H1 (cell line): ENCODE results near the gene SCN4A. TPM values are rescaled to one million over a fixed set of nuclear protein-coding genes. Genes with fewer than 3 reads are reported as not detected.

Experiments used
- CTCF ChIA-PET: fragments of 300-600 bp; sonication (Branson Sonifier 250); formaldehyde crosslinking; loops from one replicate; lab custom pipeline; 2021; ENCODE audit not compliant: partially characterized antibody; lab: Charles Lee
- POLR2A ChIA-PET: fragments of 300-600 bp; sonication (Branson Sonifier 250); formaldehyde crosslinking; loops from one replicate; lab custom pipeline; 2021; ENCODE audit warnings: inconsistent platforms; ENCODE audit not compliant: partially characterized antibody; lab: Charles Lee
- DNase-seq, 2 experiments: peaks; one replicate each; pipeline versions ENCODE4 v3.0.0 to v3.0.0-alpha.2; 2010 to 2022; ENCODE audit warnings: low spot score in 2 of 2, low read depth in 1 of 2, mixed read lengths in 1 of 2
- FAIRE-seq: peaks from 2 replicates; lab custom pipeline; 2011; peaks lifted over from hg19 to GRCh38; lab: Jason Lieb, UNC
- H2AFZ ChIP-seq: 2 replicates; pipeline ENCODE4 v1.8.1; 2012; ENCODE audit warnings: low read length, inconsistent platforms
- H2AK5ac ChIP-seq: 2 replicates; pipeline ENCODE4 v1.6.1; 2013; ENCODE audit warnings: low read depth, low read length
- H2BK120ac ChIP-seq: replicated peaks from 2 replicates; pipeline ENCODE3; 2013; ENCODE audit warnings: low read depth, low read length, inconsistent platforms
- H2BK12ac ChIP-seq: 2 replicates; pipeline ENCODE4 v1.6.1; 2013; ENCODE audit warnings: low read depth, low read length
- H2BK15ac ChIP-seq: 2 replicates; pipeline ENCODE4 v1.6.1; 2013; ENCODE audit warnings: low read length
- H2BK20ac ChIP-seq: 2 replicates; pipeline ENCODE4 v1.6.1; 2013; ENCODE audit warnings: low read length
- H2BK5ac ChIP-seq: 2 replicates; pipeline ENCODE4 v1.6.1; 2013; ENCODE audit warnings: low read depth, low read length
- H3K14ac ChIP-seq: 2 replicates; pipeline ENCODE4 v1.6.1; 2013; ENCODE audit warnings: inconsistent platforms; ENCODE audit not compliant: insufficient read length
- H3K18ac ChIP-seq: 2 replicates; pipeline ENCODE4 v1.6.1; 2013; ENCODE audit warnings: low read length; ENCODE audit errors: extremely low read depth
- H3K23ac ChIP-seq: 2 replicates; pipeline ENCODE4 v1.6.1; 2013; ENCODE audit warnings: inconsistent platforms; ENCODE audit not compliant: insufficient read length
- H3K23me2 ChIP-seq: 2 replicates; pipeline ENCODE4 v1.6.1; 2013; ENCODE audit warnings: low read depth, low read length
- H3K27ac ChIP-seq: 2 replicates; pipeline ENCODE4 v1.6.1; 2011; ENCODE audit warnings: low read depth, low read length, inconsistent platforms
- H3K27me3 ChIP-seq, 4 experiments: replicated peaks in 1 of 4; 1 replicate in 1 of 4; 2 replicates in 3 of 4; pipeline versions ENCODE4 v1.6.1 to v1.8.1; 2011 to 2013; ENCODE audit warnings: low read length in 3 of 4, mild to moderate bottlenecking in 3 of 4, inconsistent platforms in 2 of 4, mixed read lengths in 2 of 4, moderate library complexity in 1 of 4; ENCODE audit not compliant: control insufficient read depth in 3 of 4, insufficient read depth in 3 of 4; ENCODE audit errors: extremely low read depth in 1 of 4
- H3K36me3 ChIP-seq, 4 experiments: 2 replicates each; pipeline versions ENCODE4 v1.6.1 to v1.8.1; 2011 to 2013; ENCODE audit warnings: mild to moderate bottlenecking in 4 of 4, low read length in 3 of 4, moderate library complexity in 2 of 4, control low read depth in 1 of 4, inconsistent platforms in 1 of 4; ENCODE audit not compliant: insufficient read depth in 4 of 4, control insufficient read depth in 2 of 4
- H3K4ac ChIP-seq: replicated peaks from 2 replicates; pipeline ENCODE3; 2013; ENCODE audit warnings: low read length, low read depth, mixed read lengths, inconsistent platforms; ENCODE audit not compliant: insufficient read length
- H3K4me1 ChIP-seq, 4 experiments: replicated peaks in 1 of 4; 1 replicate in 1 of 4; 2 replicates in 3 of 4; pipeline versions ENCODE4 v1.6.1 to v1.8.1; 2011 to 2013; ENCODE audit warnings: low read length in 3 of 4, inconsistent platforms in 2 of 4, mixed read lengths in 1 of 4; ENCODE audit not compliant: insufficient read depth in 4 of 4, control insufficient read depth in 3 of 4
- H3K4me2 ChIP-seq, 2 experiments: 2 replicates each; pipeline versions ENCODE4 v1.6.1 to v1.8.1; 2011 to 2013; ENCODE audit warnings: low read depth in 2 of 2, low read length in 2 of 2, control low read depth in 1 of 2, inconsistent platforms in 1 of 2, mild to moderate bottlenecking in 1 of 2; ENCODE audit not compliant: insufficient read depth in 1 of 2
- H3K4me3 ChIP-seq, 4 experiments: fragments of 200-600, 300-600 bp in 1 of 4; sonication (generic), shearing (Covaris generic), sonication (Bioruptor Twin) in 1 of 4; 2 replicates each; pipeline versions ENCODE4 v1.5.1 to v1.8.1; 2011 to 2016; ENCODE audit warnings: low read length in 4 of 4, low read depth in 3 of 4, control low read depth in 2 of 4, inconsistent platforms in 2 of 4, mild to moderate bottlenecking in 2 of 4, mixed read lengths in 1 of 4, moderate library complexity in 1 of 4; ENCODE audit not compliant: insufficient read depth in 2 of 4; ENCODE audit errors: extremely low read depth in 1 of 4
- H3K56ac ChIP-seq: replicated peaks from 2 replicates; pipeline ENCODE3; 2013; ENCODE audit warnings: low read depth, mild to moderate bottlenecking, mixed read lengths, low read length, inconsistent platforms; ENCODE audit not compliant: insufficient read length
- H3K79me1 ChIP-seq: 2 replicates; pipeline ENCODE4 v1.6.1; 2013; ENCODE audit warnings: low read depth, low read length, control low read depth
- H3K79me2 ChIP-seq, 2 experiments: 2 replicates each; pipeline versions ENCODE4 v1.6.1 to v1.8.1; 2012 to 2013; ENCODE audit warnings: low read length in 2 of 2, mild to moderate bottlenecking in 2 of 2, inconsistent platforms in 1 of 2; ENCODE audit not compliant: insufficient read depth in 2 of 2, control insufficient read depth in 1 of 2
- H3K9ac ChIP-seq, 4 experiments: replicated peaks in 1 of 4; 1 replicate in 1 of 4; 2 replicates in 3 of 4; pipeline versions ENCODE4 v1.6.1 to v1.8.1; 2011 to 2013; ENCODE audit warnings: low read depth in 3 of 4, low read length in 3 of 4, control low read depth in 2 of 4, mild to moderate bottlenecking in 2 of 4, moderate library complexity in 2 of 4, inconsistent platforms in 1 of 4; ENCODE audit errors: extremely low read depth in 1 of 4
- H3K9me3 ChIP-seq, 2 experiments: 2 replicates each; pipeline versions ENCODE4 v1.6.1 to v1.8.1; 2012 to 2013; ENCODE audit warnings: mild to moderate bottlenecking in 2 of 2, moderate library complexity in 2 of 2, control low read depth in 1 of 2, inconsistent platforms in 1 of 2, low read depth in 1 of 2, low read length in 1 of 2, mixed read lengths in 1 of 2; ENCODE audit not compliant: insufficient read depth in 2 of 2
- H4K20me1 ChIP-seq, 2 experiments: replicated peaks in 1 of 2; 2 replicates each; pipeline versions ENCODE3 to v1.8.1; 2011 to 2013; ENCODE audit warnings: inconsistent platforms in 2 of 2, low read length in 2 of 2, mild to moderate bottlenecking in 1 of 2; ENCODE audit not compliant: insufficient read depth in 2 of 2, control insufficient read depth in 1 of 2
- H4K5ac ChIP-seq: 2 replicates; pipeline ENCODE4 v1.6.1; 2013; ENCODE audit warnings: low read length, low read depth, mixed read lengths, inconsistent platforms; ENCODE audit not compliant: insufficient read length
- H4K8ac ChIP-seq: 2 replicates; pipeline ENCODE4 v1.8.0; 2013; ENCODE audit warnings: mild to moderate bottlenecking, moderate library complexity, low read length, inconsistent platforms; ENCODE audit not compliant: insufficient read depth; ENCODE audit errors: extremely low read depth
- H4K91ac ChIP-seq: replicated peaks from 2 replicates; pipeline ENCODE3; 2013; ENCODE audit warnings: low read length, mixed read lengths, inconsistent platforms; ENCODE audit not compliant: insufficient read length
- BACH1 ChIP-seq: IDR thresholded peaks from 2 replicates; pipeline ENCODE4 v1.6.1; 2012; ENCODE audit warnings: low read length, improper control_type of control experiment
- BRCA1 ChIP-seq: IDR thresholded peaks from 2 replicates; pipeline ENCODE4 v1.6.1; 2012; ENCODE audit warnings: low read depth, low read length, improper control_type of control experiment
- MAFK ChIP-seq: IDR thresholded peaks from 2 replicates; pipeline ENCODE4 v1.6.1; 2012; ENCODE audit warnings: low read depth, mild to moderate bottlenecking, improper control_type of control experiment, low read length
- SP2 ChIP-seq: IDR thresholded peaks from 2 replicates; pipeline ENCODE4 v1.6.1; 2012; ENCODE audit warnings: mild to moderate bottlenecking, low read length, inconsistent platforms
- ZNF274 ChIP-seq: IDR thresholded peaks from 2 replicates; pipeline ENCODE4 v1.7.0; 2012; ENCODE audit warnings: low read length, borderline replicate concordance; ENCODE audit errors: extremely low read depth
- WGBS, 2 experiments: shearing (Covaris generic) in 1 of 2; methylation state at CpG; one replicate each; pipeline versions ENCODE4 v1.1.6 to v1.1.7; 2013 to 2015; ENCODE audit warnings: low lambda C conversion rate in 2 of 2, mixed read lengths in 2 of 2, inconsistent platforms in 1 of 2, low coverage in 1 of 2, missing lambda C conversion rate in 1 of 2; ENCODE audit not compliant: insufficient replicate concordance in 2 of 2, insufficient coverage in 1 of 2, insufficient read length in 1 of 2; ENCODE audit errors: extremely low coverage in 1 of 2, missing lambda C conversion rate in 1 of 2; 5-methylcytosine and 5-hydroxymethylcytosine counted together
- polyA plus RNA-seq, 7 experiments: library from polyadenylated mRNA; depleted of rRNA in 3 of 7; stranded (reverse) in 5 of 7; unstranded in 2 of 7; fragments of >200 nt in 5 of 7; fragments of 200-250 nt in 2 of 7; gene quantifications; 1 replicate in 5 of 7; 2 replicates in 1 of 7; 4 replicates in 1 of 7; pipeline versions ENCODE4 v1.2.1 to v1.2.3, GENCODE V29; 2011 to 2013; ENCODE audit warnings: missing spikeins in 2 of 7, mixed read lengths in 2 of 7
- total RNA-seq: library from RNA; stranded (reverse); fragmentation: NEBNext Ultra II Directional; extraction: Animal tissue kit (Norgen Biotek cat#: 25700); gene quantifications from 2 replicates; pipeline ENCODE4 v1.2.1, GENCODE V29; 2021

The SCN4A gene
- total and polyA plus RNA-seq, 2 of the 8 experiments (the other 6 are each of a cell fraction or from before 2014, with no cell fraction given), result 5.0 to 8.5 TPM

GRCh38 chr17:63983320-63983719 lies 10.6 kb upstream of the SCN4A start:
- H2BK120ac ChIP-seq, result no peak overlapping the region
- ChIA-PET POLR2A (interaction anchor here (1.6 kb wide), 1 partner anchor 118 kb away, joined by 3 read pairs; no protein-coding TSS in a partner anchor), CTCF (interaction anchor here (1.0 to 18.4 kb wide), 8 partner anchors 9 to 79 kb away, joined by 4 to 219 read pairs (median 6); partner anchors contain the start of genes CSHL1 and GH1)
- H2BK12ac ChIP-seq, result no peak overlapping the region
- no peaks in the 10 kb centered on the region for H3K79me2 ChIP-seq
- no peak overlapping the region for H3K14ac ChIP-seq
- H3K23ac ChIP-seq, result no peak overlapping the region
- no peak overlapping the region for H2AFZ ChIP-seq
- no peak for TF ChIP-seq ZNF274
- TF ChIP-seq BRCA1, result no peak
- TF ChIP-seq SP2, result no peak
- no peak for TF ChIP-seq MAFK
- TF ChIP-seq BACH1, result no peak
- H4K8ac ChIP-seq, result no peak overlapping the region
- H4K20me1 ChIP-seq, result no peaks in the 10 kb centered on the region
- no peaks in the 10 kb centered on the region for H3K36me3 ChIP-seq
- no peak overlapping the region for H2BK15ac ChIP-seq
- no peak overlapping the region for H3K18ac ChIP-seq
- H3K27me3 ChIP-seq, result no peaks in the 10 kb centered on the region; a peak in 1 of 7 replicates
- H4K91ac ChIP-seq, result no peak overlapping the region
- no peak for FAIRE-seq
- no peak overlapping the region for H3K4me2 ChIP-seq
- H3K4me3 ChIP-seq, result no peak overlapping the region
- no peak overlapping the region for H3K56ac ChIP-seq
- no peak overlapping the region for H4K5ac ChIP-seq
- no peaks in the 10 kb centered on the region for H3K79me1 ChIP-seq
- peaks cover 0 to 3% (median under 1%) of the 10 kb centered on the region in 4 experiments; a peak in 2 of 7 replicates for H3K4me1 ChIP-seq
- no peak overlapping the region for H3K4ac ChIP-seq
- WGBS, 2 experiments, result 88% methylated on average over 6 of the region's 7 CpGs; no CpG with 5 or more reads in 1 of the 2 experiments
- no peak overlapping the region for H2BK20ac ChIP-seq
- H3K23me2 ChIP-seq, result no peaks in the 10 kb centered on the region
- no peak overlapping the region for H2AK5ac ChIP-seq
- H3K9ac ChIP-seq, result no peak overlapping the region
- H2BK5ac ChIP-seq, result no peak overlapping the region
- DNase-seq, result no peak
- no peak overlapping the region for H3K27ac ChIP-seq
- 0 out of 4 replicates have a peak, but pooled peaks cover 4% of the 10 kb centered on the region in 2 experiments for H3K9me3 ChIP-seq
